Activated CD4-positive, alpha-beta memory T cell treated with anti-CD3 and anti-CD28 coated beads for 36 hours (primary cell): ENCODE measurements around the gene PIGQ. TPM values are rescaled to one million over a fixed set of nuclear protein-coding genes. Genes with fewer than 3 reads are reported as not detected.

Source experiments
- CTCF ChIA-PET: fragments of 350-600 bp; sonication (Branson Sonifier 250); formaldehyde crosslinking; loops from one replicate; lab custom pipeline; 2021; ENCODE audit warnings: antibody characterized with exemption, inconsistent platforms; lab: Charles Lee
- POLR2A ChIA-PET: fragments of 350-600 bp; sonication (Branson Sonifier 250); formaldehyde crosslinking; loops from one replicate; lab custom pipeline; 2021; ENCODE audit warnings: antibody characterized with exemption; lab: Charles Lee
- DNase-seq: peaks from one replicate; pipeline ENCODE4 v3.0.0-alpha.2; 2020
- H3K27ac Mint-ChIP-seq: one replicate; pipeline ENCODE4 v1.8.0; 2021; ENCODE audit warnings: mixed read lengths
- H3K27me3 Mint-ChIP-seq: one replicate; pipeline ENCODE4 v1.8.0; 2021; ENCODE audit warnings: mixed read lengths
- H3K36me3 Mint-ChIP-seq: one replicate; pipeline ENCODE4 v1.8.0; 2021; ENCODE audit warnings: mixed read lengths
- H3K4me1 Mint-ChIP-seq: one replicate; pipeline ENCODE4 v1.8.0; 2021; ENCODE audit warnings: low read depth, mixed read lengths
- H3K4me3 Mint-ChIP-seq: one replicate; pipeline ENCODE4 v1.8.0; 2021; ENCODE audit warnings: mild to moderate bottlenecking, mixed read lengths
- H3K9me3 Mint-ChIP-seq: one replicate; pipeline ENCODE4 v1.8.0; 2021; ENCODE audit warnings: mixed read lengths
- intact Hi-C: fragments of 100-400 bp; cut with micrococcal nuclease; formaldehyde crosslinking; loops from one replicate; pipeline ENCODE4 v1.15.1; 2023
- total RNA-seq, 2 experiments: library from RNA; stranded (reverse); gene quantifications; one replicate each; pipeline ENCODE4 v1.2.3, GENCODE V29; 2021

The PIGQ gene
- total RNA-seq, 2 experiments from 2014 or later: 24.2 to 26.2 TPM

- intact Hi-C loops: no loop called here
These were observed 9.5 kb upstream of the PIGQ start, which contains the start of gene PRR35 for GRCh38 chr16:560204-560700. Gene PRR35, plus strand, starts transcription at chr16:560394. Its CDS starts 2,901 bp downstream, at chr16:563295.

DNA sequence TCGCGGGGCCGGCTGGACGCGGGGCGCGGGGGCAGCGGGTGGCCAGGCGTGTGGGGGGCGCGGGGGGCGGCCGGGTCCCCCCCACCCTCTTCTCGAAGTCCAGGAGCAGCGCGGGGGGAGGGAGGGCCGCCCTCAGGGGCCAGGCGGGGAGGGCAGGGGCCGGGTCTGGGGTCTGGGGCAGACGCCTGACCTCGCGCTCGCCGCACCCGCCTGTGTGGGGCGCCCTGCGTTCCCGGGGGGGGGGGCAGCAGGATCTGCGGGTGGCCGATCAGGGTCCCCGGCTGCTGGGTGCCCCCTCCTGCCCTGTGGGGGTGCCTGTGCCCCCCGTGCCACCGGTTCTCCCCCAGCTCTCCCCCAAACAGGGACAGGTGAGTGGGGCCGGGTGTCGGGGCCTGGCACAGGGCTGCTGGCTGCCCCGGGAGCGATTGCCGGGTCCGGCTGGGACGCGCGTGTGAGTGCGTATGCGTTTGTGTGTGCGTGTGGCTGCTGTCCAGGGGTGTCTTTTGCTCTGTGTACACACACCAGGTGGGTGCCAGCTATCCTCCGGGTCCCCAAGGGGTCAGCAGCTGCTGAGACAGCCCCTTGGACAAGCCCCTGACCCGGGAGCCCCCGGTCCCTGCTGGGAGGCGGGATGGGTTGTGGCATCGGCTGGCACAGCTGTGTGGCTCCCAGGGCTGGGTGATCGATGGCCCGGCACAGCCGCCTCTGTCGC lies 8.9 kb upstream of the PIGQ start:
- no peaks in the 10 kb centered on the region for H3K36me3 Mint-ChIP-seq
- POLR2A ChIA-PET: no interaction called here
- intact Hi-C loops: no loop called here

More at GRCh38 chr16:560204-560700, 9.5 kb upstream of the PIGQ start, which contains the start of gene PRR35:
- Mint-ChIP-seq H3K36me3 (no peaks in the 10 kb centered on the region), H3K4me1 (no peaks in the 10 kb centered on the region), H3K4me3 (no peak within 1 kb of the TSS), H3K27me3 (peaks cover 7% of the 10 kb centered on the region), H3K27ac (no peak within 1 kb of the TSS), H3K9me3 (no peaks in the 10 kb centered on the region)
- ChIA-PET POLR2A (no interaction called here), CTCF (no interaction called here)
- DNase-seq: no peak

DNA sequence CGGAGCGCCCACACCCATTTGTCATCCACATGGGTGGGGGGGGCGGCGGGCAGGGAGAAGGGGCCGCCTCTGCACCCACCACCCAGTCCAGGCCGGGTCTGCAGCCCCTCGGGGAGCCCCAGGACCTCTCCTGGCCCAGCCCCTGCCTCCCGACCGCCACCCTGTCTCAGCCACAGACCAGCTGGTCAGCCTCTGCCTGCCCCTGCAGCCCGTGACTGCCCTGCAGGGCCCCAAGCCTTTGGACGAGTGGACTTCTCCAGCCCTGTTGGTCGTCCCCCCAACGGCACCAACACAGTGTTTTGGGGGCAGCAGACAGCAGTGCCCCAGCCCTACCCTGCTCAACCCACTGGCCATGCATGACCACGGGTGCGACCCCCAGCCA lies 8.4 kb upstream of the PIGQ start:
- Mint-ChIP-seq H3K36me3 (no peaks in the 10 kb centered on the region), H3K4me1 (peaks cover 1% of the 10 kb centered on the region), H3K9me3 (no peaks in the 10 kb centered on the region), H3K27ac (no peak overlapping the region), H3K27me3 (peaks cover 7% of the 10 kb centered on the region), H3K4me3 (no peak overlapping the region)
- intact Hi-C loops: no loop called here
- ChIA-PET POLR2A (no interaction called here), CTCF (no interaction called here)
- no peak for DNase-seq

More for the DNA sequence above, 8.9 kb upstream of the PIGQ start:
- Mint-ChIP-seq H3K27me3 (peaks cover 7% of the 10 kb centered on the region), H3K9me3 (no peaks in the 10 kb centered on the region), H3K27ac (no peak overlapping the region), H3K4me1 (no peaks in the 10 kb centered on the region), H3K4me3 (no peak overlapping the region)
- no peak for DNase-seq
- CTCF ChIA-PET: no interaction called here

DNA sequence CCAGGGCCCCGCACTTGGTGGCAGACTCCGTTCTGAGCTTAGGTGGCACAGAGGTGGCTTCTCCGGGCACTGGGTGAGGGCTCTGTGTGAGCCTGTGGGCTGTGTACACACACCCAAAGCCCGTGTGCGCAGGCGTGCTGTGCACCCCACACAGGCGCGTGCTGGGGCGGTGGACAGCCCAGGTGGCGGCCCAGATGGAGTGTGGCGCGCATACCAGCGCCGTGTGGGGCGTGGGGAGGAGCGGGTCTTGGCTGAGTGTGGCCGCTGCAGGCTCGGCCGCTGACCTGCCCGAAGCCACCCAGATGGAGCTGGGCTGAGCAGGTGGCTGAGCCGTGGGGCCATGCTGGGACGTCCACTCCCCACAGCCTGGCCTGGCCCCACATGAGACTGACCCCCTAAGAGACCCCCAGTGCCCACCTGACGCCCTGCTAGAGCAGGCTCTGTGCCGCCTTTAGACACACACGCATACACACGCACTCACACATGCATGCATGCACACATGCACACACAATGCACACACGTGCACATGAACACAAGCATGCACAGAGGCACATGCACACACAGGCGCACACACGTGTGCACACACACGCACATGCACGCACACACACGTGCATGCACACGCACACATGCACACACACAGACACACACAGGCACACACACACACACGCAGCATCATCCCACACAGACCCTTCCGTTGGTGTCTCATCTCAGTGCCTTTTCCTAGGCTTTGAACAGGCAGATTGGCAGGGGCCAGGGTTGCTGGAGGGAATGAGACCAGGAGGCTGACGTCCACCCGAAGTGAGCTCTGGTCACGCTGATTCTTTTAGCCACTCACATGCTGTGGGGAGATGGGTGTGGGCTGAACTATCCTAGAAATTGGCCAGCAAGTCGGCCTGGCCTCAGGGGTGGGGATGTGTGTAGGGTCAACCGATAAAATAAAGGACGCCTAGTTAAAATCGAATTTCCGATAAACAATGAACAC lies 7.5 kb upstream of the PIGQ start:
- H3K27me3 Mint-ChIP-seq: peaks cover 7% of the 10 kb centered on the region
- ChIA-PET CTCF (no interaction called here), POLR2A (no interaction called here)
- no peak for DNase-seq
- no peaks in the 10 kb centered on the region for H3K9me3 Mint-ChIP-seq
- H3K27ac Mint-ChIP-seq: no peak overlapping the region
- H3K4me1 Mint-ChIP-seq: peaks cover 10% of the 10 kb centered on the region
- no peaks in the 10 kb centered on the region for H3K36me3 Mint-ChIP-seq
- no peak overlapping the region for H3K4me3 Mint-ChIP-seq
- intact Hi-C loops: no loop called here

GRCh38 chr16:563072-563644 lies 6.6 kb upstream of the PIGQ start:
- no peak overlapping the region for H3K4me3 Mint-ChIP-seq
- POLR2A ChIA-PET: no interaction called here

DNA sequence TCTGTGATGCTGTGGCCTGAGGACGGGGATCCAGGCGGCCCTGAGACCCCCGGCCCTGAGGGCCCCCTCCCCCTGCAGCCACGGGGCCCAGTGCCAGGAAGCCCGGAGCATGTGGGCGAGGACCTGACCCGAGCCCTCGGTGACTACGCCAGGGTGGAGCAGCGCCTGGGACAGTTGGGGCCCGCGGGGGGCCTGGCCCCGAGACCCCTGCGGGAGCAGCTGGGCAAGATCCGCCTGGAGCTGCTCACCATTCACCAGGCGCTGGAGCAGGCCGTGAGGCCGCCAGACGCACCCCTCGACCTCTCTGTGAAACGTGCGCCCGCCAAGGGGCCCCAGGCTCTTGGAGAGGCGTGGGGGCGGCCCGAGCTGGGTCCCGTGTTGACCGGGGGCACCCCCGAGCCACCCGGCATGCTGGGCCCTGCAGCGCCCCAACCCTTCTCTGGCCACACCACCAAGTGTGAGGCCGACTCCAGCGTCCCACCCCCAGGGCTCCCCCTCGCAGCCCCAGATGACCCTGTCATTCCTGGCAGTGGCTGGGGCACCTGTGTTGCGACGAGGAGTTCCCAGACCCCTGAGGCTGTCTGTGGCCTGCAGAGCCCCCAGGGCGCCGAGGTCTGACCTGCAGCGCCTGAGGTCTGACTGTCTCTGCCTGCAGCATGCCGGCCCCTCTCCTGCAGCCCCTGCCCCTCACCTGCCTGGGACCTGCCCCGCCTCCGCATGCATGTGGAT lies 4.9 kb upstream of the PIGQ start:
- ChIA-PET CTCF (no interaction called here), POLR2A (no interaction called here)

More at GRCh38 chr16:563072-563644, 6.6 kb upstream of the PIGQ start:
- intact Hi-C loops: no loop called here
- no peaks in the 10 kb centered on the region for H3K9me3 Mint-ChIP-seq
- no peak for DNase-seq
- peaks cover 7% of the 10 kb centered on the region for H3K27me3 Mint-ChIP-seq
- no peak overlapping the region for H3K27ac Mint-ChIP-seq
- CTCF ChIA-PET: no interaction called here
- H3K36me3 Mint-ChIP-seq: no peaks in the 10 kb centered on the region
- H3K4me1 Mint-ChIP-seq: peaks cover 11% of the 10 kb centered on the region

GRCh38 chr16:565419-566330 lies 4.1 kb upstream of the PIGQ start:
- no peaks in the 10 kb centered on the region for H3K9me3 Mint-ChIP-seq
- peaks cover 3% of the 10 kb centered on the region for H3K27me3 Mint-ChIP-seq
- no peak overlapping the region for H3K4me3 Mint-ChIP-seq
- CTCF ChIA-PET: no interaction called here
- no peaks in the 10 kb centered on the region for H3K36me3 Mint-ChIP-seq
- intact Hi-C loops: loop anchor here (2.0 kb wide), 1 partner anchor 37 kb away; no protein-coding TSS in a partner anchor
- POLR2A ChIA-PET: no interaction called here
- H3K4me1 Mint-ChIP-seq: peaks cover 18% of the 10 kb centered on the region
- no peak overlapping the region for H3K27ac Mint-ChIP-seq
- no peak for DNase-seq

More for the DNA sequence above, 4.9 kb upstream of the PIGQ start:
- H3K9me3 Mint-ChIP-seq: no peaks in the 10 kb centered on the region
- peaks cover 17% of the 10 kb centered on the region for H3K4me1 Mint-ChIP-seq
- H3K27ac Mint-ChIP-seq: no peak overlapping the region
- no peak for DNase-seq
- H3K27me3 Mint-ChIP-seq: peaks cover 3% of the 10 kb centered on the region
- no peaks in the 10 kb centered on the region for H3K36me3 Mint-ChIP-seq
- intact Hi-C loops: no loop called here
- no peak overlapping the region for H3K4me3 Mint-ChIP-seq

DNA sequence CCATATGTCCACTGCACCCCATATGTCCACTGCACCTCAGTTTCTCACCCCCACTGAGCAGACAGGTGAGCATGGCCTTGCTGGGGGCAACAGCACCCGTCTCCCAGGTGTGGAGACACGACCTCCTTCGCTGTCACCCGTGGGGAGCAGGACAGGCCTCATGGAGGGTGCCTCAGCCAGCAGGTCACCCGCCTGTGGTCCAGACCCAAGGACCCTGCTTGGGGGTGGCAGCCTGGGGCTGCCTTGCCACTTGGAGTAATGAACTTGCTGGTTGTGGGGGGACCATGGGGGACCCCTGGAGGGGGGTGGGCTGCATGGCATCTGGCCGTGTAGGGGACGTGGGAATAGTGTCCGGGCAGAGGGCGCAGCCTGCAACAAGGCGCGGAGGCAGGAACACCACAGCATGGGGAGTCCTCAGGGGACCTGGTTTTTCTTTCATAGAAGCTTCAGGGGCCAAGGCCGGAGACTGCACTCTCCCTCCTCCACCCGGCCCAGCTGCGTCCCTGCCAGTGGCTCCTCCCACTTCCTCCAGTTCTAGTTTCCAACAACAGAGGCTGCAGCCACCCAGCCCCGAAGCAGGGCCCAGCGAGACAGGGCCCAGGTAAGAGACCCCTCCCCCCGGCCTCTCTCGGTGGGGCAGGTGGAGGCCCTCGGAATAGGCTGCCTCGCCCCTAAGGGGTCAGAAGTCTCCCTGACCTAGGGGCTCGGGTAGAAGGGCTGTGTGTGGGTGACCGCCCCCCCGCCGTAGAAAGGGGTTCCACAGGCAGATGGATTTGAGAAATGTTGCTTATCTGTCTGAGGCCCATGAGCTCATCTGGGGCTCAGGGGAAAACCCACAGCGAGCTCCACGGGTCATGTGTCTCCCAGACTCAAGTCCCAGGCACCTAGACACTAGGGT lies 3.0 kb upstream of the PIGQ start, which contains the start of gene NHLRC4:
Gene NHLRC4, plus strand, starts transcription at position 531 of the 898 bp plus-strand sequence. CDS start 1,043 bp downstream, outside the sequence.
- peak within 1 kb of the TSS; percentile 65 for H3K27ac Mint-ChIP-seq
- CTCF ChIA-PET: no interaction called here
- POLR2A ChIA-PET: no interaction called here
- intact Hi-C loops: loop anchor here (2.0 kb wide), 1 partner anchor 38 kb away; no protein-coding TSS in a partner anchor
- no peaks in the 10 kb centered on the region for H3K9me3 Mint-ChIP-seq
- H3K4me3 Mint-ChIP-seq: peak within 1 kb of the TSS; percentile 45
- H3K27me3 Mint-ChIP-seq: peaks cover 2% of the 10 kb centered on the region
- DNase-seq: peak; percentile 74
- H3K36me3 Mint-ChIP-seq: no peaks in the 10 kb centered on the region
- H3K4me1 Mint-ChIP-seq: peaks cover 28% of the 10 kb centered on the region

- ChIA-PET POLR2A (interaction anchor here (1.3 kb wide), 1 partner anchor 21 kb away, joined by 3 read pairs; no protein-coding TSS in a partner anchor), CTCF (no interaction called here)
- intact Hi-C loops: loop anchor here (2.0 kb wide), 1 partner anchor 39 kb away; no protein-coding TSS in a partner anchor
- Mint-ChIP-seq H3K27me3 (peaks cover under 1% of the 10 kb centered on the region), H3K9me3 (no peaks in the 10 kb centered on the region), H3K36me3 (no peaks in the 10 kb centered on the region), H3K4me3 (peak overlapping the region; percentile 45), H3K27ac (peak overlapping the region; percentile 65), H3K4me1 (peaks cover 33% of the 10 kb centered on the region)
- no peak for DNase-seq
These were observed 2.2 kb upstream of the PIGQ start for GRCh38 chr16:567373-568256.
